ENCODE measurements around the gene KIRREL3. TPM values are rescaled to one million over a fixed set of nuclear protein-coding genes. Genes with fewer than 3 reads are reported as not detected.

The KIRREL3 gene
- total RNA-seq, 1 donor from 2014 or later, result 0.66 TPM

GRCh38 chr11:126602993-126603392, 397.6 kb downstream of the KIRREL3 start:
- no peak for DNase-seq (ENCODE audit: low spot score)

GRCh38 chr11:126602349-126602940, 398.1 kb downstream of the KIRREL3 start:
- no peak for DNase-seq (ENCODE audit: low spot score)

- DNase-seq (ENCODE audit: low spot score), result no peak
These were observed 398.9 kb downstream of the KIRREL3 start for GRCh38 chr11:126601550-126602215.

- no peak for DNase-seq (ENCODE audit: low spot score)
These were observed 399.4 kb downstream of the KIRREL3 start for GRCh38 chr11:126601136-126601535.

GRCh38 chr11:126599217-126599897, 401.2 kb downstream of the KIRREL3 start:
- no peak for DNase-seq (ENCODE audit: low spot score)

DNA sequence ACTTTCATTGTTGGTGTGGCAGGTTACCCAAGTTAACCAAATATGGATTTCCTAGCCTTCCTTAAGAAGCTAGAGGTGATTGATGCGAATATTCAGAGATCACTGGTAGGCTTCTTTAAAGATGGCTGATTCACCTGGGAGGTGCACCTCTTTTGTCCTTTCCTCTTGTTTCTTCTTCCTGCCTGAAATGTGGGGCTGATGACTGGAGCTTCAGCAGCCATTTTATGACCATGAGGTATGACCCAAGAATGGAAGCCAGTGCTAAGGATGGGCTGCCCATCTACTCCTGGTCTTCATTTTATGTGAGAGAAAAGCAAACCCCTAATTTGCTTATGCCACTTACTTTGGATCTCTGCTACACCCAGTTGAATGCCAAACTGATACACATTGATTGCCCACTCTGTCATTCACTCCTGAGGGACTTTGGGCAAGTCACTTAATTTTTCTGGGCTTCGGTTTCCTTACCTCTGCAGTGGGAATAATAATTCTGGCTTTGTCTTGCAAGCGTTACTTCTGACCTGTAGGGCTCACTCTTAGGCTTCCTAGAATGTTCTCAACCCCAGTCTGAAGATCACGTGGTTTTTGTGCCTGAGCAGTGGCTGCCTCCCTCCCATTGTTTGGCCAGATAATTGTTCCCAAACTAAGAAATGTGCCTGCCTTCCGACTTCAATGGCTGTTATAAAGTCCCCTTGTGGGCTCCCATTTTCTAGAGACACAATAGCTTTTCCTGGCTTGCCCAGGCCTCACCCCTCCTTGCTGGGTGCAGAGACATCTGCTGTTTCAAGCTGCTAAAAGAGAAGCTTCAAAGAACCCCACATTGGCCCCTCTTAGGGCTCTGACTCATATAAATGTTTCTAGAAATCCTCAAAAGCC, 402.0 kb downstream of the KIRREL3 start:
- no peak for DNase-seq (ENCODE audit: low spot score)

- DNase-seq (ENCODE audit: low spot score), result no peak
These were observed 403.5 kb downstream of the KIRREL3 start for GRCh38 chr11:126597041-126597440.

- no peak for DNase-seq (ENCODE audit: low spot score)
These were observed 404.1 kb downstream of the KIRREL3 start for GRCh38 chr11:126596474-126596873.

DNA sequence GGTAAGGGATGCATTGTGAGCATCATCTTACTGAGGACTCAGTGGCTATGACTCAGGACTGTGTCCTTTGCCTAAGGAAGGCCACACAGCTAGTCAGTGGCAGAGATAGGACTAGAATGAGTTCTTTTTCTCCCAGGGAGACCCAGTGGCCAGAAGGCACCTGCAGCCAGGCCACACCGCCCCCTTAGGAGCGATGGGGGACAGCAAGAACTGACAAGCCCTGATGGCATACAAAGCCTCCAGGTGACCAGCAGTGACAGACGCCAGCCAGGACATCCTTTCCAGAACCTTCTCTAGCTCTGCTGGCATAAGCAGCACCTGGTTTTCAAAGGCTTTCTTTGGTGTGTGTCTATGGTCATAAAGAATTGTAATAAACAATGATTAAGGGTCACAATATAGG, 405.0 kb downstream of the KIRREL3 start:
- DNase-seq (ENCODE audit: low spot score), result no peak

DNA sequence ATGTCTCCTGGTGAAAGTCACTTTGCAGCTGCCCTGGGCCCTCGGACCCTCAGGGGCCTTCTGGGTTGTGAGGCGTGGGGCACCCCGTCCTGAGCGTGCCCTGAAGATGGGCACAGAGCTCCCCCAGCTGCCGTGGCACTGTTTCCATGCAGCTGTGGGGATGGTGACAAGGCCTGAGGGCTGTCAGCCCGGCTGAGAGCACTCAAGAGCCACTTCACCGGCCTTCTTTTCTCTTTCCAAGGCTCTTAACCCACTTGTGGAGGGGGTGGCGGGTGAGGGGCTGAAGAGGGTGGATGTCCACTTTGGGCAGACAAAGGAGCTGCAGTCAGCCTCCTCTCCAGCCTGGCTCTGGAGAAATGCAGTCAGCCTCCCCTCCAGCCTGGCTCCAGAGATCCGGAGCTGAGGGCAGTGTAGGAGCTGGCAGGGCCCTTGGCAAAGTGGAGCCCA, 405.6 kb downstream of the KIRREL3 start:
- no peak for DNase-seq (ENCODE audit: low spot score)

GRCh38 chr11:126592496-126593410, 407.8 kb downstream of the KIRREL3 start:
- no peak for DNase-seq (ENCODE audit: low spot score)

DNA sequence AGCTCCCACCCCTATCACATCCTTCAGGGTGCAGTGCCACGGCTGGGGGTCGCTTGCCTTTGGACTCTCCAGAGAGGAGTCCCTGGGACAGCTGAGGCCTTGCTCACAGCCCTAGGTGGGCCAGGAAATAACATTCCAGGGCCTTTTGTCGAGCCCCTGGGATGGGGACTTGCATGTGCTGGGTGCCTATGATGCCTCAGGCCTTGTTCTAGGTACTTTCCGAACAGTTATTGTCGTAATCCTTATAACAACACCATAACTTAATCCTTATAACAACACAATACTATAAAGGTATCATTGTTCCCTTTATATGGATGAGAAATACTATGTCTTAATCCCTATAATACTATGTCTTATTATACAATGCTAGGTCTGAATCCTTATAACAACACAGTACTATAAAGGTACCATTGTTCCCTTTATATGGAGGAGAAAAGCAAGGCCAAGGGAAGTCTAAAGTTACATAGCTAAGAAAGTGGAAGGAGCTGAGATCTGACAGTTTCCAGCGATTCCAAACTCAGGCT, 408.5 kb downstream of the KIRREL3 start:
- DNase-seq (ENCODE audit: low spot score), result no peak

DNA sequence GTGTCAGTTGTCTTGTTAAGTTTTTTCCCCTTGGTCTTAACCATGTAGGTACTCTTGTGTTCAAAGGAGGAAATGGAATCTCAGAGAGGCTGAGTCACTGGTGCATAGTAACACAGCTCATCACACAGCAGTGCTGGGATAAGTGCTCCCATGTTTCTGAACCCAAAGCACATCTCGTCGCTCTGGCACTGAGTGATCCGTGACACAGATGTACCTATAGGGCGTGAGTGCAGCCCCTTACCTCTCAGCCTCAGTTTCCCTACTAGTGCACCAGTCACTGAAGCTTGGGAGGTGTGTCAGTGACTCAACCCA, 411.1 kb downstream of the KIRREL3 start:
- DNase-seq (ENCODE audit: low spot score), result no peak

DNA sequence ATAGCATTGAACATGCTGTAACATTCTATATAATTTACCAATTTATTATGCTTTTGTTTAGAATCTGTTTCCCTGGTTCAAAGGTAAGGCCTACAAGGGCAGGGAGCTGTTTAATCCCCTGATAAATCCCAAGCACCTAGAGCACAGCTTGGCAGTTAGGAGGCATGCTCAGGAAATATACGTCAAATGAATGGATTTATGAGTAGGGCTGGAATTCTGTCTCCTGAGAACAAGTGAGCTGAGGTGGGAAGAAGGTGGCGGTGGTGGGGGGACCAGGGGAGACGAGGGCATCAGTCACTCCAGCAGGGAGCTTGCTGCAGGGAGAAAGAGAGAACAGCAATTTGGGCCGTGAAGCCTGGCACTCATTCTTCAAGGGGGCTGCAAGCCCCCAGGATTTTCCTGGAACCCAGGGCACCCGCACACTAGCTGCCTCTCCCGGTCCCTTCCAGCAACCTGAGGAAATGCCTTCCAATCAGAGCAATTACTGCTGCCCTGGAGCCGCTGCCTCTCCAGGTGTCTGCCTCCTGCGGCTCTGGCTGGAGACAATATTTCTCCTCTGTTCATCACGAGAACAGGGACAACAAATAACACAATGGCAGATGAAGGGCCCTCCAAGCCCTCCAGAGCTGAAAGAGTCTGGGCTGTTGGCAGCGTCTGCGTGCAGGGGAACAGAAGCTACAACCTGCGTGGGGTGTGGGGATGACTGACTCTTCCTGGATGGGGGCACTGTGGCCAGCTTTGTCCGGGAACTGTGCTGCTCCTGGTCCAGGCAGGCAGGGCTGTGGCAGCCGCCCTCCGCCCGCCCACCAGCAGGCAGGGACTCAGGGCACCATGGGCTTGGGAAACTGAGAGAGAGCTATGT, 411.7 kb downstream of the KIRREL3 start:
- no peak for DNase-seq (ENCODE audit: low spot score)

DNA sequence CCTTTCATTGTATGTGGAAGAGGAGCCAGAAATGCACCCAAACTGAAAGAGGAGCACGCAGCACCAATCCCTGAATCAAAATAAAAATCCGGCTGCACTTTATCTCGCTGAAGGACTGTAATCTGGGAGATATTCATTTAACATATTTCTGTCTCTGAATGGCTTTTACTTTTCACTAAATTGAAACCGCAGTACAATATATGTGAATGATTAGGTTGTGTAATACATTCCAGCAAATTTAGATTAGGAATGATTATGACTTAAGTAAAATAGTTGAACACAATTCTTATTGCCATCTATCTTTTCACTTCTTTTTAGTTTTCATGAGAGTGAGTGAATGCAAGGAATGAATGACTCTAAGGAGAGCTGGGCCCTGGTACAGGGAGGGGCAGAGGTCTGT, 413.0 kb downstream of the KIRREL3 start:
- no peak for DNase-seq (ENCODE audit: low spot score)

DNA sequence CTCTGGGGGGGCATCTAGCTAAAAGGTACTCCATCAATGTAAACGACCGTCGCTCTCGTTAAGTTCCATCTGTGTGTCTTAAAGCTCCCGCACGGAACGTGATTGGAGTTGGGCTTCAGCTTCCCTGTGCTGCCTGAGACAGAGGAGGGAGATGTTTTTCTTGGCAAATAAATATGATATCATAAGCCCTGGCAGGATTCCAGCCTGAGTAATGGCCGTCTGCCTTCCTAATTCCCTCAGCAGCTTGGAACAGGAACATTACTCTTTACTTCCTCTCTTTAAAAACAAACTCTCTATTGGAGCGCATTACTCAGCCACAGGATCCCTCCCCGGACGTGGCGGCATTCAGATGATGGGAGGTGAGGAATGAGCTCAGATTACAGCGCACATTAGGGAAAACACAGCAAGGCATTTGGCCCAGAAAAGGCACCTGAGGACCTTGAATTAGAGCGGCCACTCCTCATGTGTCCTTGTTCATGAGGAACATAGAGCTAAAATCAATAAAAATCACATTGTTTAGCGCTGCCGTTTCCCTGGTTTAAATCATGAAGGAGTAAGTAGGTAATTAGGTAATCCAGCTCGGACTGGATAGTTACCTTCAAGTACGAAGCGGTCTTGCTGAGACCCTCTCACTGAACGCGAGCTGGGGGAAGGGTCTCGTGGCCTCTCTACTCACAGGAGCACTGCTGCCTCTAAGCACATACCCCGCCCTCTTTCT, 414.6 kb downstream of the KIRREL3 start:
- DNase-seq (ENCODE audit: low spot score), result peak; percentile 77

DNA sequence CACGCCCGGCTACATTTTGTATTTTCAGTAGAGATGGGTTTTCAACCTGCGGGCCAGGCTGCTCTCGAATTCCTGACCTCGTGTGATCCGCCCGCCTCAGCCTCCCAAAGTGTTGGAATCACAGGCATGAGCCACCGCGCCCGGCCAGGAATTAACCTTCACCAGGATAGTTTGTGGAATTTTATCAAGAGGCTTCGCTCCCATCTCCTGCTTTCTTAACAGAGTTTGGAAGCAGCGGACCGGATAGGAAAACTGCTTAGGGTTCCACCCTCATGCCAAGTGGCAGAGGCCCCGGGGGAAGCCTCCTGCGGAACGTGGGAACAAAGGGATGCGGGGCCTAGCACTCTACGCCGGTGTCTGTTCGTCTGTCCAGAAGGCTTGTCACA, 415.2 kb downstream of the KIRREL3 start:
- DNase-seq (ENCODE audit: low spot score), result no peak

- DNase-seq (ENCODE audit: low spot score), result no peak
These were observed 416.8 kb downstream of the KIRREL3 start for GRCh38 chr11:126583594-126584427.
